ENCODE results near the gene SLC25A19.
A peak's percentile ranks its signal among the peaks of the same experiment; 100 is the strongest.
"Not testable (repeated sequence)": the region's sequence is repeated elsewhere in the genome, so short reads cannot be mapped to it uniquely, and the experiment has no call there.

Gene SLC25A19

DNA sequence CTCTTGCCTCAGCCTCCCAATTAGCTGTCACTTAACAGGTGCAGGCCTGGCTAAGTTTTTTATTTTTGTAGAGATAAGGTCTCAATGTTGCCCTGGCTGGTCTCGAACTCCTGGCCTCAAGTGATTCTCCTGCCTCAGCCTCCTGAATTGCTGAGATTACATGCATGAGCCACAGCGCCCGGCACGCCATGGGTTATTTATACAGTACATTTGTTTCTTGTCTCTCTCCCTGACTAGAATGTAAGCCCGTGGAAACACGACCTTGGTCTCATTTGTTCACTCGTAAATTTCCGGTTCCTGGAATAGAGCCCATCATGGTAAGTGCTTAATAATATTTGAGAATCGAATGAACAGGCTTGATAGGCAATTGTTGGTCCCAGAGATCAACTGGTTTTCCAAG is 2.0 kb downstream of the SLC25A19 start:
- Histone ChIP-seq H3K36me3 (ENCODE audit: insufficient read depth, low read length) (peaks cover 44% of the 10 kb centered on the region), H3K9me2 (ENCODE audit: low read depth, low read length) (no peaks in the 10 kb centered on the region), H2AFZ (ENCODE audit: low read length) (no peak overlapping the region), H4K20me1 (ENCODE audit: insufficient read depth, low read length) (no peaks in the 10 kb centered on the region), H3K4me1 (ENCODE audit: insufficient read depth, low read length, severe bottlenecking) (peaks cover 26% of the 10 kb centered on the region), H3K4me2 (ENCODE audit: low read length) (peak overlapping the region; percentile 63), H3K9ac (ENCODE audit: low read length) (peak overlapping the region; percentile 16; the same call in 1 of the 2 replicates), H3K27ac (ENCODE audit: low read depth, low read length, poor library complexity, severe bottlenecking) (no peak overlapping the region), H3K4me3 (ENCODE audit: low read depth, low read length, poor library complexity, severe bottlenecking) (peak overlapping the region; percentile 71), H3K79me2 (ENCODE audit: insufficient read depth, low read length) (peaks cover 9% of the 10 kb centered on the region), H3K27me3 (ENCODE audit: insufficient read depth, low read length) (no peaks in the 10 kb centered on the region), H3F3A (ENCODE audit: insufficient read depth, low read length) (no peaks in the 10 kb centered on the region), H3K9me3 (ENCODE audit: low read length) (no peaks in the 10 kb centered on the region)
- no peak for TF ChIP-seq EZH2 (IDR thresholded peaks at IDR 0.05; ENCODE audit: borderline replicate concordance, low read length)
- TF ChIP-seq, protein P1, sequence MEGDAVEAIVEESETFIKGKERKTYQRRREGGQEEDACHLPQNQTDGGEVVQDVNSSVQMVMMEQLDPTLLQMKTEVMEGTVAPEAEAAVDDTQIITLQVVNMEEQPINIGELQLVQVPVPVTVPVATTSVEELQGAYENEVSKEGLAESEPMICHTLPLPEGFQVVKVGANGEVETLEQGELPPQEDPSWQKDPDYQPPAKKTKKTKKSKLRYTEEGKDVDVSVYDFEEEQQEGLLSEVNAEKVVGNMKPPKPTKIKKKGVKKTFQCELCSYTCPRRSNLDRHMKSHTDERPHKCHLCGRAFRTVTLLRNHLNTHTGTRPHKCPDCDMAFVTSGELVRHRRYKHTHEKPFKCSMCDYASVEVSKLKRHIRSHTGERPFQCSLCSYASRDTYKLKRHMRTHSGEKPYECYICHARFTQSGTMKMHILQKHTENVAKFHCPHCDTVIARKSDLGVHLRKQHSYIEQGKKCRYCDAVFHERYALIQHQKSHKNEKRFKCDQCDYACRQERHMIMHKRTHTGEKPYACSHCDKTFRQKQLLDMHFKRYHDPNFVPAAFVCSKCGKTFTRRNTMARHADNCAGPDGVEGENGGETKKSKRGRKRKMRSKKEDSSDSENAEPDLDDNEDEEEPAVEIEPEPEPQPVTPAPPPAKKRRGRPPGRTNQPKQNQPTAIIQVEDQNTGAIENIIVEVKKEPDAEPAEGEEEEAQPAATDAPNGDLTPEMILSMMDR (IDR thresholded peaks at IDR 0.05; ENCODE audit: low read length), result no peak

DNA sequence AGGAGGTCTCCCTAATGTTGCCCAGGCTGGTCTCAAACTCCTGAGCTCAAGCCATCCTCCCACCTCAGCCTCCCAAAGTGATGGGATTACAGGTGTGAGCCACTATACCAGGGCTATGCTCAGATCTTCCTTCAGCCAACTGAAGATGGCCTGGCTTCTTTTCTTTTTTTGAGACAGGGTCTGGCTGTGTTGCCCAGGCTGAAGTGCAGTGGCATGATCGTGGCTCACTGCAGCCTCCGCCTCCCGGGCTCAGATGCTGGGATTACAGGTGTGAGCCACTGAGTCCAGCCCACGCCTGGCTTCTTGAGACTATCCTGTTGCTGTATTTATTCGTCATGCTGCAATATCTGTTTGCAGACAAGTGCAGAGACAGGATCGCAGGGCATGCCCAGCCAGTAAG is 4.1 kb downstream of the SLC25A19 start:
- no peaks in the 10 kb centered on the region for H3K27me3 ChIP-seq (ENCODE audit: insufficient read depth, low read length)
- peaks cover 9% of the 10 kb centered on the region for H3K79me2 ChIP-seq (ENCODE audit: insufficient read depth, low read length)
- no peak overlapping the region for H2AFZ ChIP-seq (ENCODE audit: low read length)
- H3K4me1 ChIP-seq (ENCODE audit: insufficient read depth, low read length, severe bottlenecking), result peaks cover 17% of the 10 kb centered on the region
- no peak for TF ChIP-seq EZH2 (IDR thresholded peaks at IDR 0.05; ENCODE audit: borderline replicate concordance, low read length)
- TF ChIP-seq, protein P1 (IDR thresholded peaks at IDR 0.05; ENCODE audit: low read length), result no peak
- H3K9me2 ChIP-seq (ENCODE audit: low read depth, low read length), result no peaks in the 10 kb centered on the region
- no peaks in the 10 kb centered on the region for H4K20me1 ChIP-seq (ENCODE audit: insufficient read depth, low read length)
- H3F3A ChIP-seq (ENCODE audit: insufficient read depth, low read length), result no peaks in the 10 kb centered on the region
- H3K9ac ChIP-seq (ENCODE audit: low read length), result no peak overlapping the region
- H3K4me2 ChIP-seq (ENCODE audit: low read length), result no peak overlapping the region
- H3K4me3 ChIP-seq (ENCODE audit: low read depth, low read length, poor library complexity, severe bottlenecking), result no peak overlapping the region
- H3K9me3 ChIP-seq (ENCODE audit: low read length), result no peaks in the 10 kb centered on the region
- peaks cover 57% of the 10 kb centered on the region for H3K36me3 ChIP-seq (ENCODE audit: insufficient read depth, low read length)
- H3K27ac ChIP-seq (ENCODE audit: low read depth, low read length, poor library complexity, severe bottlenecking), result no peak overlapping the region

DNA sequence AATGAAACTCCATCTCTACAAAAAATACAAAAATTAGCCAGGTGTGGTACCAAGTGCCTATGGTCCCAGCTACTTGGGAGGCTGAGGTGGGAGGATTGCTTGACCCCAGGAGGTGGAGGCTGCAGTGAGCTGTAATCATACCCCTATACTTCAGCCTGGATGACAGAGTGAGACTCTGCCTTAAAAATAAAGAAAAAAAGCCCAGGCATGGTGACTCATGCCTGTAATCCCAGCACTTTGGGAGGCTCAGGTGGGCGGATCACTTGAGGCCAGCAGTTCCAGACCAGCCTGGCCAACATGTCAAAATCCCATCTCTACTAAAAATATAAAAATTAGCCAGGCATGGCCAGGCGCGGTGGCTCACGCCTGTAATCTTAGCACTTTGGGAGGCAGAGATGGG is 9.0 kb downstream of the SLC25A19 start:
- H3K36me3 ChIP-seq (ENCODE audit: insufficient read depth, low read length), result peaks cover 68% of the 10 kb centered on the region
- not testable (repeated sequence) for H3K27ac ChIP-seq (ENCODE audit: low read depth, low read length, poor library complexity, severe bottlenecking); H3K4me2 ChIP-seq (ENCODE audit: low read length); H3F3A ChIP-seq (ENCODE audit: insufficient read depth, low read length); H3K79me2 ChIP-seq (ENCODE audit: insufficient read depth, low read length); H4K20me1 ChIP-seq (ENCODE audit: insufficient read depth, low read length); H3K4me3 ChIP-seq (ENCODE audit: low read depth, low read length, poor library complexity, severe bottlenecking); H3K4me1 ChIP-seq (ENCODE audit: insufficient read depth, low read length, severe bottlenecking); H3K9me3 ChIP-seq (ENCODE audit: low read length); H2AFZ ChIP-seq (ENCODE audit: low read length); H3K9ac ChIP-seq (ENCODE audit: low read length); H3K9me2 ChIP-seq (ENCODE audit: low read depth, low read length); H3K27me3 ChIP-seq (ENCODE audit: insufficient read depth, low read length)

DNA sequence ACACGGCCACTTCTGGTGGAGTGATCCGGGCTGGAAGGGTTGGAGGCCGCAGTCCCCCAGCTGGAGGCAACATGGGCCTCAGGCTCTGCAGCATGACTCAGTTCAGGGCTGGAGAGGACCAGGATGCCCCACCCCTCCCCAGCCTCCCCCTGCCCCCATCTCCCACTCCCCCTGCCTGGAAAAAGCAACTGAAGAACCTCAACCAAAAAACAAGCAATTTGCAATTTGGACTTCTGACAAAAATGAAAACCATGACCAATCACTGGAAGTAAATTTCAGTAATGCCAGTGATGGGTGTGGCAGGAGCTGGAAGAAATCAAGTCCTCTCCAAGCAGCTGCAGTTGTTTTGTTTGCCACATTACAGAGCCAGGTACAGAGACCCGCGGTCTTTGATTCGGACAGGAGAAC is 11.6 kb downstream of the SLC25A19 start:
- TF ChIP-seq, protein P1 (IDR thresholded peaks at IDR 0.05; ENCODE audit: low read length), result no peak
- no peak for TF ChIP-seq EZH2 (IDR thresholded peaks at IDR 0.05; ENCODE audit: borderline replicate concordance, low read length)
- H3K79me2 ChIP-seq (ENCODE audit: insufficient read depth, low read length), result no peaks in the 10 kb centered on the region
- no peak overlapping the region for H3K4me3 ChIP-seq (ENCODE audit: low read depth, low read length, poor library complexity, severe bottlenecking)
- no peaks in the 10 kb centered on the region for H3K27me3 ChIP-seq (ENCODE audit: insufficient read depth, low read length)
- no peak overlapping the region for H3K9ac ChIP-seq (ENCODE audit: low read length)
- H3K27ac ChIP-seq (ENCODE audit: low read depth, low read length, poor library complexity, severe bottlenecking), result no peak overlapping the region
- H3K4me2 ChIP-seq (ENCODE audit: low read length), result no peak overlapping the region
- no peak overlapping the region for H2AFZ ChIP-seq (ENCODE audit: low read length)
- no peaks in the 10 kb centered on the region for H4K20me1 ChIP-seq (ENCODE audit: insufficient read depth, low read length)
- H3K4me1 ChIP-seq (ENCODE audit: insufficient read depth, low read length, severe bottlenecking), result peaks cover 4% of the 10 kb centered on the region
- H3K9me2 ChIP-seq (ENCODE audit: low read depth, low read length), result no peaks in the 10 kb centered on the region
- H3K9me3 ChIP-seq (ENCODE audit: low read length), result no peaks in the 10 kb centered on the region
- H3F3A ChIP-seq (ENCODE audit: insufficient read depth, low read length), result no peaks in the 10 kb centered on the region
- peaks cover 72% of the 10 kb centered on the region for H3K36me3 ChIP-seq (ENCODE audit: insufficient read depth, low read length)

All from OCI-LY1 (cell line).